HEK293T (cell line): ENCODE data around the gene PPM1H.

Source experiments
- CTCF ChIA-PET: fragments of 350-600 bp; formaldehyde crosslinking; extraction: SDS; loops from one replicate; lab custom pipeline; 2021; ENCODE audit warnings: antibody characterized with exemption, inconsistent platforms; lab: Yijun Ruan, JAX
- POLR2A ChIA-PET: fragments of 350-600 bp; formaldehyde crosslinking; extraction: SDS; loops from one replicate; lab custom pipeline; 2020; ENCODE audit warnings: antibody characterized with exemption, inconsistent platforms; lab: Yijun Ruan, JAX
- DNase-seq: peaks from one replicate; pipeline ENCODE4 v3.0.0; 2012; ENCODE audit warnings: mixed read lengths; ENCODE audit errors: extremely low spot score
- ARNT ChIP-seq: fragments of 450-650 bp; IDR thresholded peaks from 2 replicates; pipeline ENCODE4 v1.6.1; 2017; ENCODE audit warnings: mild to moderate bottlenecking
- BHLHE40 ChIP-seq: fragments of 450-650 bp; IDR thresholded peaks from 2 replicates; pipeline ENCODE4 v1.6.1; 2016; ENCODE audit warnings: mild to moderate bottlenecking, moderate library complexity, borderline replicate concordance
- CTBP1 ChIP-seq: fragments of 450-650 bp; IDR thresholded peaks from 2 replicates; pipeline ENCODE4 v1.6.1; 2016; ENCODE audit warnings: borderline replicate concordance
- ELF4 ChIP-seq: fragments of 450-650 bp; IDR thresholded peaks from 2 replicates; pipeline ENCODE4 v1.6.1; 2017; ENCODE audit warnings: antibody characterized with exemption
- FOXA1 ChIP-seq: fragments of 450-650 bp; IDR thresholded peaks from 2 replicates; pipeline ENCODE4 v1.6.1; 2016; ENCODE audit warnings: mild to moderate bottlenecking
- FOXK2 ChIP-seq: fragments of 450-650 bp; IDR thresholded peaks from 2 replicates; pipeline ENCODE4 v1.6.1; 2016; ENCODE audit warnings: mild to moderate bottlenecking
- FOXM1 ChIP-seq: fragments of 450-650 bp; IDR thresholded peaks from 2 replicates; pipeline ENCODE4 v1.6.1; 2017; ENCODE audit warnings: mild to moderate bottlenecking, borderline replicate concordance
- HDGF ChIP-seq: fragments of 450-650 bp; IDR thresholded peaks from 2 replicates; pipeline ENCODE4 v1.6.1; 2017; ENCODE audit warnings: antibody characterized with exemption, borderline replicate concordance
- L3MBTL2 ChIP-seq: fragments of 450-650 bp; conservative IDR thresholded peaks from 2 replicates; pipeline ENCODE4 v1.6.1; 2016; ENCODE audit warnings: mild to moderate bottlenecking
- LEF1 ChIP-seq: fragments of 450-650 bp; IDR thresholded peaks from 2 replicates; pipeline ENCODE4 v1.6.1; 2017; ENCODE audit warnings: mild to moderate bottlenecking, borderline replicate concordance
- NFRKB ChIP-seq: fragments of 450-650 bp; IDR thresholded peaks from 2 replicates; pipeline ENCODE4 v1.6.1; 2016; ENCODE audit warnings: mild to moderate bottlenecking, moderate library complexity
- PKNOX1 ChIP-seq: fragments of 450-650 bp; IDR thresholded peaks from 2 replicates; pipeline ENCODE4 v1.6.1; 2016
- SP1 ChIP-seq: fragments of 450-650 bp; IDR thresholded peaks from 2 replicates; pipeline ENCODE4 v1.6.1; 2017
- SUZ12 ChIP-seq: fragments of 450-650 bp; IDR thresholded peaks from 2 replicates; pipeline ENCODE4 v1.6.1; 2016; ENCODE audit warnings: mild to moderate bottlenecking
- TARDBP ChIP-seq: fragments of 450-650 bp; IDR thresholded peaks from 2 replicates; pipeline ENCODE4 v1.6.1; 2016
- ZNF384 ChIP-seq: fragments of 450-650 bp; IDR thresholded peaks from 2 replicates; pipeline ENCODE4 v1.6.1; 2016

Gene PPM1H

GRCh38 chr12:62627181-62627580 is 307.8 kb downstream of the PPM1H start:
- ChIA-PET CTCF (no interaction called here), POLR2A (no interaction called here)
- TF ChIP-seq LEF1 = no peak
- no peak for TF ChIP-seq ZNF384
- TF ChIP-seq BHLHE40 = no peak
- no peak for TF ChIP-seq TARDBP
- TF ChIP-seq CTBP1 = no peak
- TF ChIP-seq FOXM1 = no peak
- TF ChIP-seq SP1 = no peak
- no peak for TF ChIP-seq PKNOX1
- TF ChIP-seq FOXA1 = no peak
- no peak for TF ChIP-seq L3MBTL2
- no peak for TF ChIP-seq ELF4
- no peak for TF ChIP-seq FOXK2
- no peak for TF ChIP-seq HDGF
- TF ChIP-seq ARNT = no peak
- no peak for TF ChIP-seq NFRKB
- TF ChIP-seq SUZ12 = no peak
- no peak for DNase-seq

GRCh38 chr12:62625228-62625627 is 309.7 kb downstream of the PPM1H start:
- POLR2A ChIA-PET = no interaction called here
- TF ChIP-seq FOXK2 (no peak), ELF4 (no peak), FOXA1 (no peak), LEF1 (no peak), L3MBTL2 (no peak), ARNT (no peak)
- no peak for DNase-seq
- CTCF ChIA-PET = no interaction called here

- CTCF ChIA-PET = no interaction called here
- no peak for TF ChIP-seq ARNT
- TF ChIP-seq SUZ12 = no peak
- TF ChIP-seq HDGF = no peak
- TF ChIP-seq PKNOX1 = no peak
- no peak for TF ChIP-seq TARDBP
- no peak for TF ChIP-seq ZNF384
- no peak for TF ChIP-seq ELF4
- TF ChIP-seq FOXA1 = no peak
- no peak for TF ChIP-seq CTBP1
- DNase-seq = no peak
- POLR2A ChIA-PET = interaction anchor here (0.7 kb wide), 1 partner anchor 12 kb away, joined by 4 read pairs; no protein-coding TSS in a partner anchor
Measured at GRCh38 chr12:62622177-62622576, 312.8 kb downstream of the PPM1H start.

GRCh38 chr12:62621101-62621638 is 313.8 kb downstream of the PPM1H start:
- no peak for DNase-seq
- POLR2A ChIA-PET = interaction anchor here (0.7 kb wide), 1 partner anchor 11 kb away, joined by 4 read pairs; no protein-coding TSS in a partner anchor
- CTCF ChIA-PET = no interaction called here
- TF ChIP-seq TARDBP = no peak
- TF ChIP-seq PKNOX1 = no peak
- no peak for TF ChIP-seq LEF1
- TF ChIP-seq NFRKB = no peak
- no peak for TF ChIP-seq L3MBTL2
- TF ChIP-seq ZNF384 = no peak
- no peak for TF ChIP-seq SUZ12
- TF ChIP-seq FOXA1 = no peak
- TF ChIP-seq ARNT = no peak
- TF ChIP-seq FOXM1 = no peak
- TF ChIP-seq BHLHE40 = no peak
- TF ChIP-seq ELF4 = no peak
- no peak for TF ChIP-seq HDGF
- TF ChIP-seq SP1 = no peak
- TF ChIP-seq FOXK2 = no peak
- TF ChIP-seq CTBP1 = no peak

- DNase-seq = no peak
- CTCF ChIA-PET = no interaction called here
- TF ChIP-seq PKNOX1 (no peak), LEF1 (no peak), TARDBP (no peak)
- POLR2A ChIA-PET = no interaction called here
Measured at GRCh38 chr12:62618930-62619329, 316.0 kb downstream of the PPM1H start.

GRCh38 chr12:62618319-62618718 is 316.6 kb downstream of the PPM1H start:
- TF ChIP-seq FOXM1 = no peak
- no peak for TF ChIP-seq FOXA1
- TF ChIP-seq ELF4 = no peak
- no peak for TF ChIP-seq PKNOX1
- ChIA-PET CTCF (no interaction called here), POLR2A (no interaction called here)
- no peak for DNase-seq
